HG03457 (cell line): ENCODE measurements around the gene AGBL1.

Experiments
- ATAC-seq: cut with Tn5 transposase; IDR thresholded peaks from one replicate; pipeline ENCODE4 v1.9.1; 2021; ENCODE audit warnings: moderate number of reproducible peaks; ENCODE audit not compliant: unreplicated experiment

AGBL1 gene

DNA sequence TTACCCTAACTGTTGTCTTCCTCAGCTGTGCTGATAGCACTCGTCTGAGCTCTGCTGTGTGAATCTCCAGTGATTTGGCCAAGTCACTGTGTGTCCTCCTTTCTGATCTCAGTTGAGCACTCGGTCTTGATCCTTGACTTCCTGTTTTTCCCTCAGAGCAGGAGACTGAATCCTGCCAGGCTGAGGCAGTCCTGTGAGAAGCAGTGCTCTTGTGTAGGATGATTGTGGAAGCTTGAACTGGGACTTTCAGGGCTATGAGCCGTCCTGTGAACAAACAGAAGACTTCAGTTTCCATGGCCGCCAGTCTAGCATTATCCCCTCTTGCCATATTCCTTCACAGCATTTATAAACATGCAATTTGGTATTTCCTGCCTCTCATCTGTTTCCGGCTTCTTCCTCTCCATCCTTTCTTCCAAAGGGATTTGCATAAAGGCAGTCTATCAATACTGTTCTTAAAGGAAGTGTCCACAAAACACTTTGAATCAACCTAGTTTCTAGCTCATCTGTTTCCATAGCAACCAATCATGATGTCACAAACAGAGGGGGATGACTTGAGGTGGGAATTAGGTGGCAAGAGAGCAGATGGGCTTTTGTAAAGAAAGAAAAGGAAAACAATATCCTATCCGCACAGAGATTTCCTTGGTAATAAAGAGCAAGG lies 237.2 kb downstream of the AGBL1 start:
- no peak for ATAC-seq

GRCh38 chr15:86317384-86317740 lies 237.7 kb downstream of the AGBL1 start:
- no peak for ATAC-seq

DNA sequence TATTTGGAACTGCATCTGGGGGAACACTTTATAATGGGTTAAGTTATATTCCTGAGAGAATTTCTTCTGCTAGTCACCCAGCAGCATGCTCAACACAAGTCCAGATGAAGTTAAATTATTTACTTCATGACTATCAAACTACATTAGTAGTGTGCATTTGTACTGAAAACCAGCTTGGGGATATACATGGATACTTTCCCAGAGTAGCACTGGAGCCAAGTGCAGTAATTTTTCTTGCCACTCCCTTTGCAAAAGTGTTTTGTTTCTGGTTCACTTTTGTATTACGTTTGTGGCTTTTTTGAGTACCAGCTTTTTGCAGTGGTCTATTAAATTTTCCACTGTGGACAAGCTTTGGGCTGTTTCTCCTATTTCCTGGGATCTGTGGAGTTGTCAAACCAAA lies 243.0 kb downstream of the AGBL1 start:
- ATAC-seq, result no peak

DNA sequence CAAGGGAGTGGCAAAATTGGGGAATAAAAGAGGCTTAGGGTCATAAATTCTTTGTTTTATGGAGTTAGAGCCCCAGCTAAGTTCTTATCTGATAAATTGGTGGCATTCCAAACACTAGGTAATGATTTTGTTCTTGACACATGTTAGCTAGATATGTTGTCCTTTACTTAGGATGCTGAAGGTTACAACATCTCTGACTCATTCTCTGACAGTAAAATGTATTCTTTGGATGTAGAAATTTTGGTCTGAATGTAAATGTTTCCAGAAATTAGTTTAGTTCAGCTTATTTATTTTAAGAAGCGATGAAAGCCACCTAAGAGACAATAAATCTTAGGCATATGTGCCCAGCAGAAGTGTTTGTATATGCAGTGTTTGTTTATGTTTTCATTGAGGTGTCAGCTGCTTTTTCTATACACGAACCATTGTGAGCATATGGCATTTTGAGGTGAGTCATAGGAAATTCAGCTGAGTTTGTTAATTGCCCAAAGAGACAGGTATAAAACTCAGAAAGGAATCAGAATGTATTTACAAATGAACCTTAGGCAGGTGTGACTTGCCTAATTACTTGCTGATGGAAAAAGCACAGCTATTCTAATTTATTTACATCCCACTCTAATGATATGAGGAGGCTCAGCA lies 247.7 kb downstream of the AGBL1 start:
- no peak for ATAC-seq

DNA sequence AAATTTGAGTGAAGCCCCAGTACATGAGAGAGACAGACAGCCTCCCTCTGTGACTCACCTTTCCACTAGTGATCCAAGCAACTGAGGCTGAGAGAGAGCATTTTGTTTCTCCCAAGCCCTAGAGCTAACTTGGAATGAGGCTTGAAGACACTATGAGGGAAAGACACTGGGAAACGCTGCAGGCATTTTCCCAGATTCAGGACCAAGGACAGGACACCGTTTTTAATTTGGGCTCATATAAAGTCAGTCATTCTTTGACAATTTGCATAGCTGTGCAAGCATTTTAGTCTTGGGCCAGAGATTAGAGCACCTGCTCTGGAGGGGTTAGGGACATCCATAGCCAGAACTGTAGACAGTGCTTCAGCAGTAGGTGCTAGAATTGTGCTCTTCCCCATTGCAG lies 249.0 kb downstream of the AGBL1 start:
- no peak for ATAC-seq

- no peak for ATAC-seq
These were observed 249.8 kb downstream of the AGBL1 start for GRCh38 chr15:86329311-86330013.

GRCh38 chr15:86333819-86334218 lies 254.1 kb downstream of the AGBL1 start:
- ATAC-seq, result no peak

- no peak for ATAC-seq
These were observed 256.5 kb downstream of the AGBL1 start for GRCh38 chr15:86336051-86336788.

GRCh38 chr15:86337071-86337470 lies 257.4 kb downstream of the AGBL1 start:
- ATAC-seq, result no peak

DNA sequence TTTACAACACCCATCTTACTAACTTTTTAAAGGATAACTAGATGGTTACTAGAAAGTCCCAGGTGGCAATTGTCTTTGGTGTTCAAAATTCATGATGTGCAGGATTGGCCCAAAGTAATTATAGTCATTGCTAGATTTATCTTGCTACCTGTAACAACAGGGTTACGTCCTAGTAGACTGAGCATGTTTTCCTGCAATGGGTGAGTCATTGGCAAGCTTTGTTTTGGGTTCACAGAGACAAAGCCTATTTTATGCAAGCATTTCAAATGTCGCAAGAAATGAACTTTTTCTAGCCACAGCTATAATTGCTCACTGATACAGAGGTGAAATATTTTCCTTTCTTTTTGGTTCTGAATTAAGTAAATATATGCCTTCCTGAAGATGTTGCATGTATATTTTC lies 267.6 kb downstream of the AGBL1 start:
- no peak for ATAC-seq

- ATAC-seq, result no peak
These were observed 269.9 kb downstream of the AGBL1 start for GRCh38 chr15:86349565-86349964.

DNA sequence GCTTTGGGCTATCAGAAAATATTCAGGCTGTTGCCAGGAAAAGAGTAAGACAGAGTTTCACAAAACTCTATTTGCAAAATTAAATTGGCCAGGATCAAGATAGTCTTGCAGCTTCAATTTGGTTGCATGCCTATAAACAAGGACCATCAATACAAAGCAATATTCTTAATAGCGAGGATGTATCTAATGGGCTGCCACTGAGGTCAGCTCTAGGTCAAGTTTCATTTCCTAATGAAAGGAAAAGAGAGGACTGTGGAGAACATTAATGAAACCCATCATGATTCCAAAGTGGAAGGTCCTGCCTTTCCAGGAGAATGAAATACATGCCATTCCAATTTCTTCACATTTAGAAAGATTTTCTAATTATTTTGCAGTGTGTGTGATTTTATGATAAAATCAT lies 273.5 kb downstream of the AGBL1 start:
- no peak for ATAC-seq

GRCh38 chr15:86355361-86355760 lies 275.7 kb downstream of the AGBL1 start:
- no peak for ATAC-seq

DNA sequence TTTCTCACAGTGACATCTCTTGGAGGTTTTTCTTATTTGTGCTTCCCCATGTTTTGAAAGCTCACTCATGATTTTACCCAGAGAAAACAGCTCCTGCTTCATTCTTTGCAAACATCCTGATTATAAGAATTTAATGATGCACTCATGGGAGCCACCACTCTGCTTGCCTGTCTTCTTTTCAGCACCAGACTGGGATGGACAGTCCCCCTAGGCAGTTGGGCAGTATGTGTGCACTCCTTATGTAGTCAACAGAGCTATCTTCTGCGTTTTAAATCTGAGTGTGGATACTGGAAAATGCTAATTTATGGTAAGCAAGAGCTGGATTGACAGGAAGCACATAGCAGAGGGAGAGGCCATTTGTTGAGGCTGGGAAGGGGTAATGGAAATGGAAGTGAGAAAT lies 276.1 kb downstream of the AGBL1 start:
- no peak for ATAC-seq

DNA sequence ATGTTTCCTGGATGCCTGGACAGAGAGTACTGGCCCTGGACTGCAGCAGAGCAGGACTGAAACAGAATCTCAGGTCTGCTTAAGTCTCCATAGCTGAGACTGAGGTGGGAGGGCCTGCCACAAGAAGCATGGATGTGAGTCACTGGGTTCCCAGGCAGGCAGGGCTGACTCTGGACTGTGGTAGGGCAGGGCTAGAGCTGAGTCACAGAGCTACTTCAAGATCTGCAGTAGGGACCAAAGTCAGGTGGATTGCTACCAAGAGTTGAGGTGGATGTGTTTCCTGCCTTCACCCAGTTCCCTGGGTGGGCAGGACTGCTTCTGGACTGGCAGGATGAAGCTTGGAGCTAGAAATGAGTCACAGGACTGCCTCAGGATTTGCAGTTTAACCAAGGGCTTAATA lies 282.9 kb downstream of the AGBL1 start:
- ATAC-seq, result no peak

GRCh38 chr15:86373147-86373546 lies 293.5 kb downstream of the AGBL1 start:
- ATAC-seq, result no peak

GRCh38 chr15:86375733-86376280 lies 296.1 kb downstream of the AGBL1 start:
- no peak for ATAC-seq

DNA sequence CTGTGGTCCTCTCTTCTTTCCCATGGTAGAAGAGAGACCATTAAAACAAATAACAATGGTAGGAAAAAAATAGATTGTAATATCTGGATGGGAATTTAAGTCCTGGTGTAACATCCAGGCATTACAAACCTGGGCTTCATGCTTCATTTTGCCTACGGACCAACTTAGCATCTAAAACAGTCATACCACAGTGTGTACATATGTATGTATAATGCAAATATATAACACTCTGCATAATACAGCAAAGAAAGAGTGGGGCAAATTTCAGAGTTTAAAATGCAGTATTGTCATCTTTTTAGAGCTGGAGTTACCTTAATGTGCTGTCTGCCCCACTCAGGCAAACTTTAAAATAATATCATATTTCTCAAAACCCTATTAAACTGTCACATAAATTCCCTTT lies 298.2 kb downstream of the AGBL1 start:
- no peak for ATAC-seq

DNA sequence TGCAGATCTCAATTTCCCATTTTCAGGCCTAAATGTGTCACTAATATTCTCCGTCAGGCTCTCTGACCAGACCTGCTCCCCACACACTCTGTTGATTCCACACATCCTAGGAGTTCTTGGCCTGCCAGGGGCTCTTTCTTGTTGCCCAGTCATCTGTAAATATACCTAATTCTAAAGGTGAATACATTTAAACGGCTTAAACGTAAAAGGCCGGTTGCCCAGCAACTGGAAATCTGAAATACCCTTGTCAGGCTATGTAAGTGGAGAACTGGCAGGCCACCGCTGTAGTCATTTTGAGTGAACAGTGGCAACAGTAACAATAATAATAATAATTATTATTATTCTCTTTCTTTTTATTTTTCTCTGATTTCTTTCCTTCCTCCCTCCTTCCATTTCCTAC lies 302.7 kb downstream of the AGBL1 start:
- ATAC-seq, result no peak

DNA sequence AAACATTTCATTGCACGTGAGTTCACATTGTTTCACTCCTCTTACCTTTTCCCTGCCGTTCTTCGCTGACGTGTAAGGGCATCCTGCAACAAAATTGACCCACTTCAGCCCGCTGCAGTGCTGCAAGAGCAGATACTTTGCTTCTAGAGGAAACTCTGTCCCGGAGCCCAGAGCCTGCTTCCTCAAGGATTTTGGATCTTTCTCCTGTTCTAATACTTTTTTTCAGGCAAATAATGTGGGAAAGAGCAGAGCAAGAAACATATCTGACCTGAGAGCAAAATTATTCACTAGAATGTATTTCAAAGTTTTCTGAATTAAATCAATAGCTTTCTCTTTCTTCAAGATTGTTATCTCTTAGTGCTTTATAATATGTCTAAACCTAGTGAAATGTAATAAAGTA lies 303.9 kb downstream of the AGBL1 start:
- no peak for ATAC-seq

DNA sequence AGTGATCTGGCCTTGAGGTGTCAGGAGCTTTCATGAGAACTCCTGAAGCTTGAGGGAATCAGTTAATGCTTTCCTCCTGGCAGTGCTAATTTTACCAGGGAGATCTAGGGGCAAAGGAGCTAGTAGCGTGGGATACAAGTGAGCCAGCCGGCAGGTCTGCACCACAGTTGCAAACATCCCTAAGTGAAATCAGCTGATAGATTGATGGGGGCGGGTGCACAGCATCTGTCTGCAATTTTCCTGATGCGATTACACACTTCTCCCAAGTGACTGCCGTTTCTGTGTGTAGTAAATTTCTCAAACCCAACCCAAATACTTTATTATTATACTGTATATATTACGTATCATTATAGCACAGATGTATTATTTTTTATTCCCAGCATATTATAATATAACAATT lies 304.5 kb downstream of the AGBL1 start:
- ATAC-seq, result no peak
